Activated CD4-positive, alpha-beta T cell treated with anti-CD3 and anti-CD28 coated beads, Interleukin-2, amount 10 ng/mL, durations not matched to agents 7 days and 5 days (primary cell): ENCODE results near the gene ALDH1A1. TPM values are rescaled to one million over a fixed set of nuclear protein-coding genes. Genes with fewer than 3 reads are reported as not detected.
"Not testable (repeated sequence)": the region's sequence is repeated elsewhere in the genome, so short reads cannot be mapped to it uniquely, and the experiment has no call there.

ENCODE experiments used
- CTCF ChIA-PET: fragments of 350-600 bp; sonication (Branson Sonifier 250); formaldehyde crosslinking; loops from one replicate; lab custom pipeline; 2021; ENCODE audit warnings: antibody characterized with exemption; lab: Charles Lee
- POLR2A ChIA-PET: fragments of 350-600 bp; sonication (Branson Sonifier 250); formaldehyde crosslinking; loops from one replicate; lab custom pipeline; 2021; ENCODE audit warnings: antibody characterized with exemption; lab: Charles Lee
- DNase-seq: peaks from one replicate; pipeline ENCODE4 v3.0.0-alpha.2; 2020
- H3K27ac Mint-ChIP-seq: one replicate; pipeline ENCODE4 v1.8.0; 2021; ENCODE audit warnings: mild to moderate bottlenecking, moderate library complexity, mixed read lengths
- H3K27me3 Mint-ChIP-seq: one replicate; pipeline ENCODE4 v1.8.0; 2021; ENCODE audit warnings: mixed read lengths
- H3K36me3 Mint-ChIP-seq: one replicate; pipeline ENCODE4 v1.8.0; 2021; ENCODE audit warnings: low read depth, mixed read lengths
- H3K4me1 Mint-ChIP-seq: one replicate; pipeline ENCODE4 v1.8.0; 2021; ENCODE audit warnings: mixed read lengths
- H3K4me3 Mint-ChIP-seq: one replicate; pipeline ENCODE4 v1.8.0; 2021; ENCODE audit warnings: mild to moderate bottlenecking, moderate library complexity, mixed read lengths
- H3K9me3 Mint-ChIP-seq: one replicate; pipeline ENCODE4 v1.8.0; 2021; ENCODE audit warnings: mixed read lengths
- total RNA-seq, 2 experiments: library from RNA; stranded (reverse); gene quantifications; one replicate each; pipeline ENCODE4 v1.2.3, GENCODE V29; 2021

Gene ALDH1A1
- total RNA-seq, 2 experiments from 2014 or later, result not detected

DNA sequence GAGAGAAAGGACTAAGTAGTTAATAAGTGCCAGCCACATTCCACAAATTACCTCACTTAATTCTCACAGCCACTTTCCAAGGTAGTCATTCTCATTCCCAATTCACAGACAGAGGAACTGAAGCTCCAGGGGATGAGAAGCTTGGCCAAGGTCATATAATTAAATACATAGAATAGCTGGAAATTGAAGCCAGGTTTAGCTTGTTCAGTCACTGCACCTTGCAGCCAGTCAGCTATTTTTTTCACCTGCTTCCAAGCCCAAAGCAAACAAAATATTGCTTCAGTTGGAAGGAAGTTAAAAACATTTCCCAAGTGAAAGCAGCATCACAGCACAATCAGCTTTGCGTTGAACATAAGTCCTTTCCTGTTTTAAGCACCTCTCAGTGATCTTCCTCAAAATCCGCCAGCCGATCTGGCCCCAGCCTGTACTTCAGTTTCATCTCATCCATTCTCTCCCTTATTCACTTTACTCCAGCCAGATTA is 4.8 kb downstream of the ALDH1A1 start:
- H3K27ac Mint-ChIP-seq, result no peak overlapping the region
- peaks cover 30% of the 10 kb centered on the region for H3K27me3 Mint-ChIP-seq
- DNase-seq, result no peak
- ChIA-PET POLR2A (no interaction called here), CTCF (no interaction called here)
- H3K4me1 Mint-ChIP-seq, result no peaks in the 10 kb centered on the region
- H3K36me3 Mint-ChIP-seq, result no peaks in the 10 kb centered on the region
- no peak overlapping the region for H3K4me3 Mint-ChIP-seq
- H3K9me3 Mint-ChIP-seq, result no peaks in the 10 kb centered on the region

DNA sequence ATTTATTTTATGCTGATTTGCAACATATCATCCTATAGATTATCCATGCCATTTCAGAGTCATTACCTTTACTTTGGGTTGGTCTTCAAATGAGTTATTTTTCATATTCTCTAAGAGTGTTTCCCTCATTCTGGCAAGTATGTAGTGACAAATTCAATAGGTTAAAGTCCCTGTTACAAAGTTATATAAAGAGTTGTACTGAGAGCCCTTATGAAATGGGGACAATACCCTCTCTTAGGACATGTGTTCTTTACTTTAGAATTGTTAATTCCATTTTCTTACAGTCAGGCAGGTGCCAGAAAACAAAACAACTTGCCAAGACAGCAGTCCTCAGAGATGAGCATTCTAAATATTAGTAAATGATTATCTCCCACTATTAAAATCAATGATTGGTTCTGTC is 6.0 kb downstream of the ALDH1A1 start:
- Mint-ChIP-seq H3K9me3 (no peaks in the 10 kb centered on the region), H3K4me3 (no peak overlapping the region), H3K27me3 (peaks cover 20% of the 10 kb centered on the region), H3K27ac (no peak overlapping the region), H3K36me3 (no peaks in the 10 kb centered on the region), H3K4me1 (no peaks in the 10 kb centered on the region)
- DNase-seq, result no peak
- CTCF ChIA-PET, result no interaction called here
- POLR2A ChIA-PET, result no interaction called here

DNA sequence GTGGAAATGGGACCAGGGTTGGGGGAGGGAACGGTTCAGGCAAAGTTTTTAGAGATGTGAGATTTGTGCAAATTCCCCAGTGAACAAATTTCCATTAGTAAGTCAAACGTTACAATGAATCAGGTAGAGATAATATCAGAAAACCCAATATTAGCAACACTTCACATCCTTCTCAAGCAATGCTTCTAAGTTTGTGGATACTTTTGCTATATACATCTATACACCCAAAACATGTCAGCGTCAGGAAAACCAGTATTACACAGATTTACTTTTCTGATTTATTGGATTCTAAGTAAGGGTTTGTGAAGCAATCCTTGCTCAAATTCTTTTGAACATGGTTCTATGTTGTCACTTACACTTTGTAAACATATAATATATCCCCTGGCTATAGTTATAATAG is 6.5 kb downstream of the ALDH1A1 start:
- ChIA-PET CTCF (no interaction called here), POLR2A (no interaction called here)
- H3K36me3 Mint-ChIP-seq, result no peaks in the 10 kb centered on the region
- H3K27me3 Mint-ChIP-seq, result peaks cover 20% of the 10 kb centered on the region
- no peaks in the 10 kb centered on the region for H3K9me3 Mint-ChIP-seq
- H3K4me1 Mint-ChIP-seq, result no peaks in the 10 kb centered on the region
- DNase-seq, result no peak
- H3K4me3 Mint-ChIP-seq, result no peak overlapping the region
- no peak overlapping the region for H3K27ac Mint-ChIP-seq

DNA sequence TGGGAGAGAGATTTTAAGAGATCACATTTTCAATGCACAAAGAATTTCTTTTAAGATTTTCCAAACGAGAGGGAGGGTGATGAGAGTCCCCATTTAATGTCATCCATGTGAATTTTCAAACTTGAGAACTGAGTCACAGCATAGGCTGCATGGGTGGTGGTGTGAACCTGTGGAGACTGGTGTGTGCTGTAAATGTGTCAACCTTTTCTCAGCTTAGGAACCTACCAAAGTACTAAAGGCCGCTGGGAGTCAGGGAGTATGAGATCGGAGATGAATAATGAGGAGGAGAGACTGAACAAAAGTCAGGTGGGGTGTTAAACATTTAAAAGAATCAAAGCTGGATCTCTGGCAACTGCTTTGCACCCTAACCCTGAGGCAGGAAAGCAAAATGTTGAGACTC is 7.5 kb downstream of the ALDH1A1 start:
- H3K27me3 Mint-ChIP-seq, result peaks cover 20% of the 10 kb centered on the region
- no peaks in the 10 kb centered on the region for H3K4me1 Mint-ChIP-seq
- DNase-seq, result no peak
- no peaks in the 10 kb centered on the region for H3K36me3 Mint-ChIP-seq
- H3K27ac Mint-ChIP-seq, result no peak overlapping the region
- H3K9me3 Mint-ChIP-seq, result no peaks in the 10 kb centered on the region
- H3K4me3 Mint-ChIP-seq, result no peak overlapping the region
- ChIA-PET CTCF (no interaction called here), POLR2A (no interaction called here)

DNA sequence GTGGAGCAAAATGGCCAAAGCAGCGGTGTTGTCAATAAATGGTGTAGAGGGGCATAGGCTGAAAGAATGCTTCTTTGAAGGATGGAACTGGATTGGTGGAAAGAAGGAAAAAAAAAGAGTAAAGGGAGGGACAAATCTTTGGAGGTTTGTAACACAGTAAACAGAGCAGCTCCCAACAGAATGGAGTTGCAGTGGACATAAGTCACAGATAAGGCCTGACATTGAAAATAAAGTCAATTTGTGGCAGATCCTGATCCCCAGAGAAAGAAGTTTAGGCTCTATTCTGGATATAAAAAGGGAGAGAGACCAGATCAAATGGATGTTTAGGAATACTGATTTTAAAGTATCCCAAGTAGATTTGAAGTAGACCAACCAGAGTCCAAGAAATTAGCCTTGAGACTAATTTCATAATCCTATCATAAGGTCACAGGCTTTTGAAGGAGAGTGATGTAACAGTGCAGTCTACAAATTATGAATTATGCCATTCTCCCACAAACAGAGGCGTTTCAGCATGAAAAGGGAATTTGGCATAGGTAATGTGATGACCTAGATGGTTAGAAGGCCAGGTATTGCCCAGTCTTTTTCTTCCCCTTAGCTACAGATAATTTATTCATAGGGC is 8.9 kb downstream of the ALDH1A1 start:
- CTCF ChIA-PET, result no interaction called here
- H3K27ac Mint-ChIP-seq, result no peak overlapping the region

DNA sequence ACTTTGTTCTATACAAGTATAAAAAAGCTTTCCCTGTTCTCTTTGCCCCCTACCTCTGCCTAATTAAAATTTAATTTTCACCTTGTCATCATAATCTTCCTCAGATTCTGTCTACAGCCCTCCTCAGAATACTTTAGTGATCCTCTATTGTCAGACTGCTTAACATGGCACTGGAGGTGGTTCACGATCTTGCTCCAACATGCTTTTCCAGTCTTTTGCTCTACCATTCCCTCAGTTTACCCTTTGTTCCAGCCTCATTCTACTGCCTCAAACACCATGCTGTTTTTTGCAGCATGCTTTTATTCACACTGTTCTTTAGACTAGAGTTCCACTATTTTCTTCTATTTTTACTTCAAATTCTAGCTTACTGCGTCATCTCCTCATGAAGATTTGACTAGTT is 10.4 kb downstream of the ALDH1A1 start:
- Mint-ChIP-seq H3K36me3 (no peaks in the 10 kb centered on the region), H3K27ac (no peak overlapping the region), H3K4me1 (no peaks in the 10 kb centered on the region), H3K4me3 (no peak overlapping the region), H3K9me3 (no peaks in the 10 kb centered on the region), H3K27me3 (peaks cover 9% of the 10 kb centered on the region)
- ChIA-PET POLR2A (no interaction called here), CTCF (no interaction called here)
- DNase-seq, result no peak

More for the DNA sequence above, 8.9 kb downstream of the ALDH1A1 start:
- POLR2A ChIA-PET, result no interaction called here
- H3K27me3 Mint-ChIP-seq, result peaks cover 16% of the 10 kb centered on the region
- H3K4me1 Mint-ChIP-seq, result no peaks in the 10 kb centered on the region
- H3K4me3 Mint-ChIP-seq, result no peak overlapping the region
- DNase-seq, result no peak
- no peaks in the 10 kb centered on the region for H3K9me3 Mint-ChIP-seq
- H3K36me3 Mint-ChIP-seq, result no peaks in the 10 kb centered on the region

DNA sequence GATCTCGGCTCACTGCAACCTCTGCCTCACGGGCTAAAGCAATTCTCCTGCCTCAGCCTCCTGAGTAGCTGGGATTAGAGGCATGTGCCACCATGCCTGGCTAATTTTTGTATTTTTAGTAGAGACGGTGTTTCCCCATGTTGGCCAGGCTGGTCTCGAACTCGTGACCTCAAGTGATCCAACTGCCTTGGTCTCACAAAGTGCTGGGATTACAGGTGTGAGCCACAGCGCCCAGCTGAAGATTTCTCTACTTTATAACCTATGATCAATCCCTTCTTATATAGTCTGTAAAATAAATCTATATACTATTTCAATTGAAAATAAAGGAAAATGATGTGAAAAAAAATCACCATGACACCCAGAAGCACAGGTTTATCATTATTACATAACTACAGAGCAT is 13.3 kb downstream of the ALDH1A1 start:
- H3K4me3 Mint-ChIP-seq, DNase-seq, CTCF ChIA-PET, H3K4me1 Mint-ChIP-seq, POLR2A ChIA-PET, H3K9me3 Mint-ChIP-seq, H3K27ac Mint-ChIP-seq, H3K27me3 Mint-ChIP-seq, H3K36me3 Mint-ChIP-seq: not testable (repeated sequence)

DNA sequence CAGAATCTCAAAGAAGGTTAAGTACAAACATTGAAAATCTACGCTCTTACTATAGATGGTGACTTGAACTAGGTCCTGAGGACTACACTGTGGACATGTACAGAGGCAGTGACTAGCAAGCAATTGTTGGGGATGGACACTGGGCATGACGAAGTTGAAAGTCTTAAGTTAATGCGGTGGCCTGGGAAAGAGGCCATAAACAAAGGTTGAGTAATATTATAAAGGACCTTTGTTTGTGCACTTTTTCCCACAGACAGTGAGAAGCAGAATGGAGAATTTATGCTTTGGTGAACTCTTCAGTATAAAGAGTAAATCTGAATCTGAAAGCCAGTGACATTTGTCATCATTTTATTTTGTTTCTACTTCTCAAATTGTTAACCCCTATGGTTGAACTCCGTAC is 15.3 kb downstream of the ALDH1A1 start:
- Mint-ChIP-seq H3K9me3 (no peaks in the 10 kb centered on the region), H3K27me3 (peaks cover 3% of the 10 kb centered on the region), H3K4me3 (no peak overlapping the region), H3K4me1 (no peaks in the 10 kb centered on the region), H3K27ac (no peak overlapping the region), H3K36me3 (no peaks in the 10 kb centered on the region)
- POLR2A ChIA-PET, result no interaction called here
- DNase-seq, result no peak
- CTCF ChIA-PET, result interaction anchor here (1.0 kb wide), 1 partner anchor 15 kb away, joined by 3 read pairs; no protein-coding TSS in a partner anchor

DNA sequence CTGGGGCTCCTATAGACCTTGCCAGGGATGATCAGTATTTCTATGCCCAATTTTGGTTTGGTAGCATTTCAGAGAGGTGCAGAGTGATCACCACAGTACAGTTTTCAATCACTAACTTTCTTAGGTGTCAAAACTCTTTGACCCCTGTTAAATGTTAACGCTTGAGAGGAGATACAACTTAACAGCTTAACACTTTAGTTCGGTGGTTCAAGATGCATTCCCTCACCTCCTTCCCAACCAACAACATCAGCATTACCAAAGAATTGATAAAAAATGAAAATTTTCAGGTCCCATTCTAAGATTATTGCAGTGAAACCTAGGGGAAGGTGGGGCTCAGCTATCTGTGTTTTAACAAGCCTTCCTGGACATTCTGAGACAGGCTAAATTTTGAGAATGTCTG is 16.2 kb downstream of the ALDH1A1 start:
- no peak for DNase-seq
- no peaks in the 10 kb centered on the region for H3K4me1 Mint-ChIP-seq
- H3K36me3 Mint-ChIP-seq, result no peaks in the 10 kb centered on the region
- peaks cover 3% of the 10 kb centered on the region for H3K27me3 Mint-ChIP-seq
- ChIA-PET CTCF (interaction anchor here (1.0 kb wide), 1 partner anchor 14 kb away, joined by 3 read pairs; no protein-coding TSS in a partner anchor), POLR2A (no interaction called here)
- no peak overlapping the region for H3K27ac Mint-ChIP-seq
- no peaks in the 10 kb centered on the region for H3K9me3 Mint-ChIP-seq
- no peak overlapping the region for H3K4me3 Mint-ChIP-seq

DNA sequence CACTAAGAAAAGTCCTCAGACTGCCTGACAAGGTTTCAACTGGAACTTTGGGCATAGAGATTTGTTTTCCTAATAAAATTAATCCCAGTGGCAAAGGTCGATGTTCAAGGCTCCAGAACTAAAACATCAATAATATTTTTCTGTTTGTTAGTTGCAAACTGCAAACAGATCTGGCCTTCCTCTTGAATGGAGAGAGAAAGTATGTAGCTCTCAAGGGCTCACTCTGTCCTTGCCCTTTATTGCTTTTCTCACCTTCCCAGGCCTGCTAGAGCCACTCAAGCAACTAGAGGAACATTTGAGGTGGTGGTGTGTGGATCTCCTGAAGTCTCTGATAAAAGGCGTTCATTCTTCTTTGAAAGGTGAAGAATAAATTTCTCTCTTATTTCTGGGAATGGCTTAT is 16.6 kb downstream of the ALDH1A1 start:
- Mint-ChIP-seq H3K27me3 (no peaks in the 10 kb centered on the region), H3K4me3 (no peak overlapping the region), H3K4me1 (no peaks in the 10 kb centered on the region), H3K9me3 (no peaks in the 10 kb centered on the region), H3K36me3 (no peaks in the 10 kb centered on the region), H3K27ac (no peak overlapping the region)
- no peak for DNase-seq
- ChIA-PET POLR2A (no interaction called here), CTCF (no interaction called here)

DNA sequence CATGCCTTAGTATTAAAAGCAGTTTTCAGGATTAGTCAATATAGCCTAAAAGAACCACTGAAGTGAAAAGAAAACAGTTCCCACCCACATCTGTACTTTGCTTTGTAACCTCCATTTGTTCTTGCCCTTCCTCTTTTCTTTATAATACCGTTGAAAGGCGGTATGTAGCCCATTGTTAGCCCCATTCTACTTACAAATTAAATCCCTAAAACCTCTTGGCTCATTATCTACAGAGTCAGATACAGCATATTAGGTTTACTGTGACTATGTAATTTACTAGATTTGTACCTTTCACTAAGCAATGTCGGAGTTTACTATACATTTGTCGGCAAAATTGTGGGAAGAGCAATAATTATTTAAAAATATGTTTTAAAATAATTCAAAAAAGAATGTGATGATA is 17.3 kb downstream of the ALDH1A1 start:
- Mint-ChIP-seq H3K27me3 (peaks cover 2% of the 10 kb centered on the region), H3K36me3 (no peaks in the 10 kb centered on the region), H3K4me1 (no peaks in the 10 kb centered on the region), H3K9me3 (no peaks in the 10 kb centered on the region), H3K4me3 (no peak overlapping the region), H3K27ac (no peak overlapping the region)
- ChIA-PET POLR2A (no interaction called here), CTCF (no interaction called here)
- no peak for DNase-seq

DNA sequence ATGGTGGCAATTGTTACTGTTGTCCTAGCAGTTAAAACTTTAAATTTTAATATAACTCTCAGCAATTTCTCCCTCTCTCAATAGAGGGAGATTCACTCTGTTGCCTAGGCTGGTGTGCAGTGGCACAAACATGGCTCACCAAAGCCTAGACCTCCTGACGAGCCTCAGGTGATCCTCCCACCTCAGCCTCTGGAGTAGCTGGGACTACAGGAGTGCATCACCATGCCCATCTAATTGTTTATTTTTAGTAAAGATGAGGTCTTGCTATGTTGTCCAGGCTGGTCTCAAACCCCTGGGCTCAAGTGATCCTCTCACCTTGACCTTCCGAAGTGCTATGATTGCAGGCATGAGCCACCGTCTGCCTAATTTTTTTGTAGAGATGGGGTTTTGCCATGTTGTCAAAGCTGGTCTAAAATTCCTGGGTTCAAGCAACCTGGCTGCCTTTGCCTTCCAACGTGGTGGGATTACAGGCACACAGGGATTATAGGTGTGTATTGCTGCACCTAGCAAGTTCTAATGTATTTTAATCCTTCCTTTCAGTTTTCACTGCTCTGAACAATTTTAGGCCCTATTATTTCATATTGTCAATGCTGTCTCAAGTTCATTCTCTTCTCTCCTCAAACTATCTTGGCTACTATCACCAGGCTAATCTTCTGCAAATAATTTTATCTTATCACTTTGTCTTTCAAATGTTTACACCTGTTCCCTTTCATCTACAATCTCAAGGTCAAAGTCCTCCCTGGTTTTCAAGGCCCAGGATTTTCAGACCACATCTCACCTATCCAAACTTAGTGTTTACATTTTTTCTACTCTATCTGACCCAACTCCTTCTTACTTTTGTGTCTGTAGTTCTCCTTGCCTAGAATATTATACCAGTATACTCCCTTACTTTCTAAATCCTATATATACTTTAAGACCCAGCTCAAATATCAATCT is 18.9 kb downstream of the ALDH1A1 start:
- Mint-ChIP-seq H3K27me3 (peaks cover 2% of the 10 kb centered on the region), H3K9me3 (no peaks in the 10 kb centered on the region)
- CTCF ChIA-PET, result no interaction called here

DNA sequence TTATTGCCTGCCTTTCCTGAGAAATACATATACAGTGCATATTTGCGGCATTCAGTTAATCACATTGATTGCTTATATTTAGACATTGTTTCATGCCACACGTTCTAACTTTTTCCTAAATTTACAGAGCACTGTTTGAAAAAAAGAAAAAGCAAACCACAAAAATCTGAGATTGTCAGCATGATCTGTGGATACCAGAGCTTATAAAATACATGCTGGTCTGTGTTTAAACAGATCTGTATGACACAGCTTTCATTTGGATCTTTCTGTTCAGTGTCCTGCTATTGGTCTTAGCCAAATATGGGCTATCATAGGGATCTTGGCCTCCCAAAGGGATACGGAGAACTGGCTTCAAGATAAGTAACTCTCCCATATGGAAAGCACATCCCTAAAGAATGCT is 20.2 kb downstream of the ALDH1A1 start:
- peaks cover 2% of the 10 kb centered on the region for H3K27me3 Mint-ChIP-seq
- H3K4me3 Mint-ChIP-seq, result no peak overlapping the region
- H3K36me3 Mint-ChIP-seq, result no peaks in the 10 kb centered on the region
- no peaks in the 10 kb centered on the region for H3K4me1 Mint-ChIP-seq
- POLR2A ChIA-PET, result no interaction called here
- H3K27ac Mint-ChIP-seq, result no peak overlapping the region
- CTCF ChIA-PET, result interaction anchor here (0.7 kb wide), 1 partner anchor 88 kb away, joined by 3 read pairs; no protein-coding TSS in a partner anchor
- DNase-seq, result no peak
- no peaks in the 10 kb centered on the region for H3K9me3 Mint-ChIP-seq

More for the DNA sequence above, 18.9 kb downstream of the ALDH1A1 start:
- no peak for DNase-seq
- POLR2A ChIA-PET, result no interaction called here
- Mint-ChIP-seq H3K4me3 (no peak overlapping the region), H3K4me1 (no peaks in the 10 kb centered on the region), H3K36me3 (no peaks in the 10 kb centered on the region), H3K27ac (no peak overlapping the region)
